H1 (cell line): Measurements from ENCODE around the gene POLE. TPM values are rescaled to one million over a fixed set of nuclear protein-coding genes. Genes with fewer than 3 reads are reported as not detected.

Experiments used
- CTCF ChIA-PET: fragments of 300-600 bp; sonication (Branson Sonifier 250); formaldehyde crosslinking; loops from one replicate; lab custom pipeline; 2021; ENCODE audit not compliant: partially characterized antibody; lab: Charles Lee
- POLR2A ChIA-PET: fragments of 300-600 bp; sonication (Branson Sonifier 250); formaldehyde crosslinking; loops from one replicate; lab custom pipeline; 2021; ENCODE audit warnings: inconsistent platforms; ENCODE audit not compliant: partially characterized antibody; lab: Charles Lee
- DNase-seq, 2 experiments: peaks; one replicate each; pipeline versions ENCODE4 v3.0.0 to v3.0.0-alpha.2; 2010 to 2022; ENCODE audit warnings: low spot score in 2 of 2, low read depth in 1 of 2, mixed read lengths in 1 of 2
- FAIRE-seq: peaks from 2 replicates; lab custom pipeline; 2011; peaks lifted over from hg19 to GRCh38; lab: Jason Lieb, UNC
- H2AFZ ChIP-seq: 2 replicates; pipeline ENCODE4 v1.8.1; 2012; ENCODE audit warnings: low read length, inconsistent platforms
- H2AK5ac ChIP-seq: 2 replicates; pipeline ENCODE4 v1.6.1; 2013; ENCODE audit warnings: low read depth, low read length
- H2BK120ac ChIP-seq: replicated peaks from 2 replicates; pipeline ENCODE3; 2013; ENCODE audit warnings: low read depth, low read length, inconsistent platforms
- H2BK12ac ChIP-seq: 2 replicates; pipeline ENCODE4 v1.6.1; 2013; ENCODE audit warnings: low read depth, low read length
- H2BK15ac ChIP-seq: 2 replicates; pipeline ENCODE4 v1.6.1; 2013; ENCODE audit warnings: low read length
- H2BK20ac ChIP-seq: 2 replicates; pipeline ENCODE4 v1.6.1; 2013; ENCODE audit warnings: low read length
- H2BK5ac ChIP-seq: 2 replicates; pipeline ENCODE4 v1.6.1; 2013; ENCODE audit warnings: low read depth, low read length
- H3K14ac ChIP-seq: 2 replicates; pipeline ENCODE4 v1.6.1; 2013; ENCODE audit warnings: inconsistent platforms; ENCODE audit not compliant: insufficient read length
- H3K18ac ChIP-seq: 2 replicates; pipeline ENCODE4 v1.6.1; 2013; ENCODE audit warnings: low read length; ENCODE audit errors: extremely low read depth
- H3K23ac ChIP-seq: 2 replicates; pipeline ENCODE4 v1.6.1; 2013; ENCODE audit warnings: inconsistent platforms; ENCODE audit not compliant: insufficient read length
- H3K23me2 ChIP-seq: 2 replicates; pipeline ENCODE4 v1.6.1; 2013; ENCODE audit warnings: low read depth, low read length
- H3K27ac ChIP-seq: 2 replicates; pipeline ENCODE4 v1.6.1; 2011; ENCODE audit warnings: low read depth, low read length, inconsistent platforms
- H3K27me3 ChIP-seq, 4 experiments: replicated peaks in 1 of 4; 1 replicate in 1 of 4; 2 replicates in 3 of 4; pipeline versions ENCODE4 v1.6.1 to v1.8.1; 2011 to 2013; ENCODE audit warnings: low read length in 3 of 4, mild to moderate bottlenecking in 3 of 4, inconsistent platforms in 2 of 4, mixed read lengths in 2 of 4, moderate library complexity in 1 of 4; ENCODE audit not compliant: control insufficient read depth in 3 of 4, insufficient read depth in 3 of 4; ENCODE audit errors: extremely low read depth in 1 of 4
- H3K36me3 ChIP-seq, 4 experiments: 2 replicates each; pipeline versions ENCODE4 v1.6.1 to v1.8.1; 2011 to 2013; ENCODE audit warnings: mild to moderate bottlenecking in 4 of 4, low read length in 3 of 4, moderate library complexity in 2 of 4, control low read depth in 1 of 4, inconsistent platforms in 1 of 4; ENCODE audit not compliant: insufficient read depth in 4 of 4, control insufficient read depth in 2 of 4
- H3K4ac ChIP-seq: replicated peaks from 2 replicates; pipeline ENCODE3; 2013; ENCODE audit warnings: low read length, low read depth, mixed read lengths, inconsistent platforms; ENCODE audit not compliant: insufficient read length
- H3K4me1 ChIP-seq, 4 experiments: replicated peaks in 1 of 4; 1 replicate in 1 of 4; 2 replicates in 3 of 4; pipeline versions ENCODE4 v1.6.1 to v1.8.1; 2011 to 2013; ENCODE audit warnings: low read length in 3 of 4, inconsistent platforms in 2 of 4, mixed read lengths in 1 of 4; ENCODE audit not compliant: insufficient read depth in 4 of 4, control insufficient read depth in 3 of 4
- H3K4me2 ChIP-seq, 2 experiments: 2 replicates each; pipeline versions ENCODE4 v1.6.1 to v1.8.1; 2011 to 2013; ENCODE audit warnings: low read depth in 2 of 2, low read length in 2 of 2, control low read depth in 1 of 2, inconsistent platforms in 1 of 2, mild to moderate bottlenecking in 1 of 2; ENCODE audit not compliant: insufficient read depth in 1 of 2
- H3K4me3 ChIP-seq, 4 experiments: fragments of 200-600, 300-600 bp in 1 of 4; sonication (generic), shearing (Covaris generic), sonication (Bioruptor Twin) in 1 of 4; 2 replicates each; pipeline versions ENCODE4 v1.5.1 to v1.8.1; 2011 to 2016; ENCODE audit warnings: low read length in 4 of 4, low read depth in 3 of 4, control low read depth in 2 of 4, inconsistent platforms in 2 of 4, mild to moderate bottlenecking in 2 of 4, mixed read lengths in 1 of 4, moderate library complexity in 1 of 4; ENCODE audit not compliant: insufficient read depth in 2 of 4; ENCODE audit errors: extremely low read depth in 1 of 4
- H3K56ac ChIP-seq: replicated peaks from 2 replicates; pipeline ENCODE3; 2013; ENCODE audit warnings: low read depth, mild to moderate bottlenecking, mixed read lengths, low read length, inconsistent platforms; ENCODE audit not compliant: insufficient read length
- H3K79me1 ChIP-seq: 2 replicates; pipeline ENCODE4 v1.6.1; 2013; ENCODE audit warnings: low read depth, low read length, control low read depth
- H3K79me2 ChIP-seq, 2 experiments: 2 replicates each; pipeline versions ENCODE4 v1.6.1 to v1.8.1; 2012 to 2013; ENCODE audit warnings: low read length in 2 of 2, mild to moderate bottlenecking in 2 of 2, inconsistent platforms in 1 of 2; ENCODE audit not compliant: insufficient read depth in 2 of 2, control insufficient read depth in 1 of 2
- H3K9ac ChIP-seq, 4 experiments: replicated peaks in 1 of 4; 1 replicate in 1 of 4; 2 replicates in 3 of 4; pipeline versions ENCODE4 v1.6.1 to v1.8.1; 2011 to 2013; ENCODE audit warnings: low read depth in 3 of 4, low read length in 3 of 4, control low read depth in 2 of 4, mild to moderate bottlenecking in 2 of 4, moderate library complexity in 2 of 4, inconsistent platforms in 1 of 4; ENCODE audit errors: extremely low read depth in 1 of 4
- H3K9me3 ChIP-seq, 2 experiments: 2 replicates each; pipeline versions ENCODE4 v1.6.1 to v1.8.1; 2012 to 2013; ENCODE audit warnings: mild to moderate bottlenecking in 2 of 2, moderate library complexity in 2 of 2, control low read depth in 1 of 2, inconsistent platforms in 1 of 2, low read depth in 1 of 2, low read length in 1 of 2, mixed read lengths in 1 of 2; ENCODE audit not compliant: insufficient read depth in 2 of 2
- H4K20me1 ChIP-seq, 2 experiments: replicated peaks in 1 of 2; 2 replicates each; pipeline versions ENCODE3 to v1.8.1; 2011 to 2013; ENCODE audit warnings: inconsistent platforms in 2 of 2, low read length in 2 of 2, mild to moderate bottlenecking in 1 of 2; ENCODE audit not compliant: insufficient read depth in 2 of 2, control insufficient read depth in 1 of 2
- H4K5ac ChIP-seq: 2 replicates; pipeline ENCODE4 v1.6.1; 2013; ENCODE audit warnings: low read length, low read depth, mixed read lengths, inconsistent platforms; ENCODE audit not compliant: insufficient read length
- H4K8ac ChIP-seq: 2 replicates; pipeline ENCODE4 v1.8.0; 2013; ENCODE audit warnings: mild to moderate bottlenecking, moderate library complexity, low read length, inconsistent platforms; ENCODE audit not compliant: insufficient read depth; ENCODE audit errors: extremely low read depth
- H4K91ac ChIP-seq: replicated peaks from 2 replicates; pipeline ENCODE3; 2013; ENCODE audit warnings: low read length, mixed read lengths, inconsistent platforms; ENCODE audit not compliant: insufficient read length
- SP1 ChIP-seq: IDR thresholded peaks from 2 replicates; pipeline ENCODE4 v1.6.1; 2011; ENCODE audit warnings: low read depth, low read length
- WGBS, 2 experiments: shearing (Covaris generic) in 1 of 2; methylation state at CpG; one replicate each; pipeline versions ENCODE4 v1.1.6 to v1.1.7; 2013 to 2015; ENCODE audit warnings: low lambda C conversion rate in 2 of 2, mixed read lengths in 2 of 2, inconsistent platforms in 1 of 2, low coverage in 1 of 2, missing lambda C conversion rate in 1 of 2; ENCODE audit not compliant: insufficient replicate concordance in 2 of 2, insufficient coverage in 1 of 2, insufficient read length in 1 of 2; ENCODE audit errors: extremely low coverage in 1 of 2, missing lambda C conversion rate in 1 of 2; 5-methylcytosine and 5-hydroxymethylcytosine counted together
- polyA plus RNA-seq, 7 experiments: library from polyadenylated mRNA; depleted of rRNA in 3 of 7; stranded (reverse) in 5 of 7; unstranded in 2 of 7; fragments of >200 nt in 5 of 7; fragments of 200-250 nt in 2 of 7; gene quantifications; 1 replicate in 5 of 7; 2 replicates in 1 of 7; 4 replicates in 1 of 7; pipeline versions ENCODE4 v1.2.1 to v1.2.3, GENCODE V29; 2011 to 2013; ENCODE audit warnings: missing spikeins in 2 of 7, mixed read lengths in 2 of 7
- total RNA-seq: library from RNA; stranded (reverse); fragmentation: NEBNext Ultra II Directional; extraction: Animal tissue kit (Norgen Biotek cat#: 25700); gene quantifications from 2 replicates; pipeline ENCODE4 v1.2.1, GENCODE V29; 2021
- TF ChIP-seq, protein P1 (sequence below): IDR thresholded peaks from 2 replicates; pipeline ENCODE4 v1.6.1; 2012; ENCODE audit warnings: inconsistent platforms

The POLE gene
- total and polyA plus RNA-seq, 2 of the 8 experiments (the other 6 are each of a cell fraction or from before 2014, with no cell fraction given) = 59.7 to 115 TPM

DNA sequence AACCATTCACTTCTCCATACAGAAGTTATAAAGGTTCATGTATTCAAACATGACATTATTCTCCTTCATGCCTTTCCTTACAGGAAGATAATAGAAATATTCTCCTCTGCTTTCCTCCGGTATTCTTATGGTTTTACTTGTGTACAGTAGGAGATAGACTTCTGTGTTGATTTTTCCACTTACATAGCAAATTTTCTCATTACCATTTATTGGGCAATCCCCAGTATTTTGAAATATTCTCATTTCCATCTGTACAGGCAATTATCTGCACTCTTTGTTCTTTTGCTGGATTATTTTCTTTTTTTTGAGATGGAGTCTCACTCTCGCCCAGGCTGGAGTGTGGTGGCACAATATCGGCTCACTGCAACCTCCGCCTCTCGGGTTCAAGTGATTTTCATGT lies 11.2 kb upstream of the POLE start:
- ChIA-PET CTCF (no interaction called here), POLR2A (interaction anchor here (1.0 to 1.3 kb wide), 3 partner anchors 9 to 42 kb away, joined by 4 to 5 read pairs (median 4); no protein-coding TSS in a partner anchor)
- no peak overlapping the region for H4K91ac ChIP-seq
- H2BK5ac ChIP-seq = no peak overlapping the region
- H2AFZ ChIP-seq = no peak overlapping the region
- no peak overlapping the region for H3K23ac ChIP-seq
- no peak for TF ChIP-seq SP1
- TF ChIP-seq, protein P1, sequence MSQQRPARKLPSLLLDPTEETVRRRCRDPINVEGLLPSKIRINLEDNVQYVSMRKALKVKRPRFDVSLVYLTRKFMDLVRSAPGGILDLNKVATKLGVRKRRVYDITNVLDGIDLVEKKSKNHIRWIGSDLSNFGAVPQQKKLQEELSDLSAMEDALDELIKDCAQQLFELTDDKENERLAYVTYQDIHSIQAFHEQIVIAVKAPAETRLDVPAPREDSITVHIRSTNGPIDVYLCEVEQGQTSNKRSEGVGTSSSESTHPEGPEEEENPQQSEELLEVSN = no peak
- no peaks in the 10 kb centered on the region for H3K79me1 ChIP-seq
- H4K5ac ChIP-seq = no peak overlapping the region
- no peak overlapping the region for H2AK5ac ChIP-seq
- no peak overlapping the region for H3K4me3 ChIP-seq
- no peak overlapping the region for H3K14ac ChIP-seq
- no peaks in the 10 kb centered on the region for H3K9me3 ChIP-seq
- H3K4ac ChIP-seq = no peak overlapping the region
- no peak overlapping the region for H3K9ac ChIP-seq
- no peak overlapping the region for H4K8ac ChIP-seq
- H2BK15ac ChIP-seq = no peak overlapping the region
- no peak for FAIRE-seq
- no peak overlapping the region for H3K27ac ChIP-seq
- no peaks in the 10 kb centered on the region for H3K23me2 ChIP-seq
- H3K27me3 ChIP-seq = no peaks in the 10 kb centered on the region
- no peak overlapping the region for H2BK12ac ChIP-seq
- WGBS, 2 experiments = 80% methylated on average over 5 of the region's 5 CpGs; no CpG with 5 or more reads in 1 of the 2 experiments
- no peak for DNase-seq
- H2BK120ac ChIP-seq = no peak overlapping the region
- H3K79me2 ChIP-seq = no peaks in the 10 kb centered on the region
- H3K18ac ChIP-seq = no peak overlapping the region
- no peaks in the 10 kb centered on the region; a peak in 1 of 7 replicates for H3K4me1 ChIP-seq
- H3K36me3 ChIP-seq = peaks cover 4 to 21% (median 14%) of the 10 kb centered on the region in 4 experiments; a peak in 5 of 8 replicates
- H3K56ac ChIP-seq = no peak overlapping the region
- H4K20me1 ChIP-seq = peaks cover 2 to 3% of the 10 kb centered on the region in 2 experiments
- no peak overlapping the region for H2BK20ac ChIP-seq
- H3K4me2 ChIP-seq = no peak overlapping the region
